ENCODE measurements around the gene TDRD10.

DNA sequence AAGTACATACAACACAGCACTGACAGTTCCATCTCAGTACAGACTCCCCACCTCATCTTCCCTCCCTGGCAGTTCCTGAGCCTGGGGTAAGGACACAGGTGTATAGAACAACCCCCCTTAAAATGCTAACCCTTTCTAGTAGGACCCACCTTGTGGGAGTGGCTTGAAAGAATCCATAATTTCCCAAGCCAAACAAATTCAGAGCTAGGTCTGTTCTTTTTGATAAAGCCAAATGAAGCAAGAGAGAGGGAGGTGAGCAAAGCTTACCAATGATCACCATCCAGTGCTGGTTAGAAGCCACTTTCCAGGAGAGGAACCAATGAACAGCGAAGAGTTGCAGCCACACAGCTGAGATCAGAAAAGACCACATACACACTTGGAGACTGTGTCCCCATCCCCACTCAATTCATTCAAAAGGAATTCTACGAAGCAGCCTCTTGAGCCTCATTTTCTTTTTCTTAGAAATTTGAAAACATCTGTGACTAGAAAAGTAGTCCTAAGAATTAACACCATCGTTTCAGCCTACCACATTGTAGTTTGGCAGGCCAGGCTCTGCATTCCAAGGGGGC lies 47.3 kb downstream of the TDRD10 start:
- TF ChIP-seq, protein P1, sequence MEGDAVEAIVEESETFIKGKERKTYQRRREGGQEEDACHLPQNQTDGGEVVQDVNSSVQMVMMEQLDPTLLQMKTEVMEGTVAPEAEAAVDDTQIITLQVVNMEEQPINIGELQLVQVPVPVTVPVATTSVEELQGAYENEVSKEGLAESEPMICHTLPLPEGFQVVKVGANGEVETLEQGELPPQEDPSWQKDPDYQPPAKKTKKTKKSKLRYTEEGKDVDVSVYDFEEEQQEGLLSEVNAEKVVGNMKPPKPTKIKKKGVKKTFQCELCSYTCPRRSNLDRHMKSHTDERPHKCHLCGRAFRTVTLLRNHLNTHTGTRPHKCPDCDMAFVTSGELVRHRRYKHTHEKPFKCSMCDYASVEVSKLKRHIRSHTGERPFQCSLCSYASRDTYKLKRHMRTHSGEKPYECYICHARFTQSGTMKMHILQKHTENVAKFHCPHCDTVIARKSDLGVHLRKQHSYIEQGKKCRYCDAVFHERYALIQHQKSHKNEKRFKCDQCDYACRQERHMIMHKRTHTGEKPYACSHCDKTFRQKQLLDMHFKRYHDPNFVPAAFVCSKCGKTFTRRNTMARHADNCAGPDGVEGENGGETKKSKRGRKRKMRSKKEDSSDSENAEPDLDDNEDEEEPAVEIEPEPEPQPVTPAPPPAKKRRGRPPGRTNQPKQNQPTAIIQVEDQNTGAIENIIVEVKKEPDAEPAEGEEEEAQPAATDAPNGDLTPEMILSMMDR (IDR thresholded peaks at IDR 0.05; ENCODE audit: low read length) = no peak
- no peak for TF ChIP-seq EZH2 (optimal IDR thresholded peaks at IDR 0.05; ENCODE audit: low read depth, low read length)

Data from MM.1S (cell line).